SK-N-MC (cell line): Measurements from ENCODE around the gene PPP2R2B.

Experiments used
- EZH2 ChIP-seq: fragments of 200-600 bp; sonication (generic); IDR thresholded peaks from one replicate; pipeline ENCODE4 v1.6.1; 2017; ENCODE audit warnings: antibody characterized with exemption
- POLR2AphosphoS5 ChIP-seq: IDR thresholded peaks from 2 replicates; pipeline ENCODE4 v1.6.1; 2012; ENCODE audit warnings: mild to moderate bottlenecking, low read depth, low read length, borderline replicate concordance

- TF ChIP-seq EZH2: no peak
- no peak for TF ChIP-seq POLR2AphosphoS5
Observed at GRCh38 chr5:146877178-146877681, 1.3 kb downstream of the PPP2R2B start.
